GM21529 (cell line): ENCODE results near the gene PORCN.

Source experiments
- ATAC-seq: cut with Tn5 transposase; IDR thresholded peaks from one replicate; pipeline ENCODE4 v1.9.1; 2021; ENCODE audit not compliant: unreplicated experiment

The PORCN gene

GRCh38 chrX:48508400-48509244 is at the start of gene PORCN:
TSS of gene PORCN (plus strand) at chrX:48508992. CDS start at chrX:48509821, 829 bp downstream.
- peak; percentile 81 for ATAC-seq

GRCh38 chrX:48459483-48459882 is 49.3 kb upstream of the PORCN start:
- no peak for ATAC-seq

GRCh38 chrX:48460031-48460430 is 48.8 kb upstream of the PORCN start:
- ATAC-seq: no peak

GRCh38 chrX:48460606-48461005 is 48.2 kb upstream of the PORCN start:
- ATAC-seq: no peak

GRCh38 chrX:48461830-48462229 is 47.0 kb upstream of the PORCN start:
- no peak for ATAC-seq

- no peak for ATAC-seq
These were observed 43.4 kb upstream of the PORCN start for GRCh38 chrX:48465336-48465933.

GRCh38 chrX:48466696-48467095 is 42.1 kb upstream of the PORCN start:
- ATAC-seq: no peak

- no peak for ATAC-seq
These were observed 41.5 kb upstream of the PORCN start for GRCh38 chrX:48467281-48467761.

GRCh38 chrX:48468247-48468671 is 40.5 kb upstream of the PORCN start:
- ATAC-seq: no peak

- peak; percentile 61 for ATAC-seq
These were observed 39.8 kb upstream of the PORCN start for GRCh38 chrX:48468693-48469691.

- ATAC-seq: no peak
These were observed 38.5 kb upstream of the PORCN start, which contains the start of gene SLC38A5 for GRCh38 chrX:48470110-48470832. TSS of gene SLC38A5 (minus strand) at chrX:48470260. CDS start at chrX:48467924, 2,336 bp downstream.

GRCh38 chrX:48470833-48471118 is 38.0 kb upstream of the PORCN start:
- no peak for ATAC-seq

- no peak for ATAC-seq
These were observed 37.3 kb upstream of the PORCN start for GRCh38 chrX:48471504-48471903.

GRCh38 chrX:48472225-48472624 is 36.6 kb upstream of the PORCN start:
- ATAC-seq: no peak

- no peak for ATAC-seq
These were observed 35.7 kb upstream of the PORCN start for GRCh38 chrX:48472851-48473703.

- no peak for ATAC-seq
These were observed 35.1 kb upstream of the PORCN start for GRCh38 chrX:48473704-48473990.

- no peak for ATAC-seq
These were observed 34.7 kb upstream of the PORCN start for GRCh38 chrX:48474127-48474526.

GRCh38 chrX:48474581-48474980 is 34.2 kb upstream of the PORCN start:
- ATAC-seq: no peak

GRCh38 chrX:48475296-48475695 is 33.5 kb upstream of the PORCN start:
- ATAC-seq: no peak
